Activated CD8-positive, alpha-beta T cell treated with anti-CD3 and anti-CD28 coated beads for 36 hours (primary cell): ENCODE measurements around the gene LRRFIP2. TPM values are rescaled to one million over a fixed set of nuclear protein-coding genes. Genes with fewer than 3 reads are reported as not detected.
A peak's percentile ranks its signal among the peaks of the same experiment; 100 is the strongest.
"Not testable (repeated sequence)": the region's sequence is repeated elsewhere in the genome, so short reads cannot be mapped to it uniquely, and the experiment has no call there.

Source experiments
- ATAC-seq: fragments of 200-7000 bp; cut with Tn5 transposase; one replicate; pipeline ENCODE4 v1.10.0; 2021; ENCODE audit warnings: mild to moderate bottlenecking, moderate library complexity
- CTCF ChIA-PET: fragments of 350-600 bp; sonication (Branson Sonifier 250); formaldehyde crosslinking; loops from one replicate; lab custom pipeline; 2021; ENCODE audit warnings: antibody characterized with exemption; lab: Charles Lee
- POLR2A ChIA-PET: fragments of 350-600 bp; sonication (Branson Sonifier 250); formaldehyde crosslinking; loops from one replicate; lab custom pipeline; 2021; ENCODE audit warnings: antibody characterized with exemption; lab: Charles Lee
- DNase-seq: peaks from one replicate; pipeline ENCODE4 v3.0.0-alpha.2; 2020
- H3K27ac Mint-ChIP-seq: one replicate; pipeline ENCODE4 v1.8.0; 2021; ENCODE audit warnings: mild to moderate bottlenecking, mixed read lengths
- H3K27me3 Mint-ChIP-seq: one replicate; pipeline ENCODE4 v1.8.0; 2021; ENCODE audit warnings: mixed read lengths
- H3K36me3 Mint-ChIP-seq: one replicate; pipeline ENCODE4 v1.8.0; 2021; ENCODE audit warnings: low read depth, mixed read lengths
- H3K4me1 Mint-ChIP-seq: one replicate; pipeline ENCODE4 v1.8.0; 2021; ENCODE audit warnings: low read depth, mixed read lengths
- H3K4me3 Mint-ChIP-seq: one replicate; pipeline ENCODE4 v1.8.0; 2021; ENCODE audit warnings: mild to moderate bottlenecking, moderate library complexity, mixed read lengths
- H3K9me3 Mint-ChIP-seq: one replicate; pipeline ENCODE4 v1.8.0; 2021; ENCODE audit warnings: mixed read lengths
- intact Hi-C: fragments of 100-400 bp; cut with micrococcal nuclease; formaldehyde crosslinking; loops from one replicate; pipeline ENCODE4 v1.10.0; 2022
- total RNA-seq, 2 experiments: library from RNA; stranded (reverse); gene quantifications; one replicate each; pipeline ENCODE4 v1.2.3, GENCODE V29; 2021
- TF ChIP-seq, protein P1 (sequence below): fragments of 200-600 bp; IDR thresholded peaks from one replicate; pipeline ENCODE4 v1.8.0; 2022; ENCODE audit warnings: antibody characterized with exemption, mild to moderate bottlenecking

LRRFIP2 gene
- total RNA-seq, 2 experiments from 2014 or later, result 18.7 to 23.1 TPM

DNA sequence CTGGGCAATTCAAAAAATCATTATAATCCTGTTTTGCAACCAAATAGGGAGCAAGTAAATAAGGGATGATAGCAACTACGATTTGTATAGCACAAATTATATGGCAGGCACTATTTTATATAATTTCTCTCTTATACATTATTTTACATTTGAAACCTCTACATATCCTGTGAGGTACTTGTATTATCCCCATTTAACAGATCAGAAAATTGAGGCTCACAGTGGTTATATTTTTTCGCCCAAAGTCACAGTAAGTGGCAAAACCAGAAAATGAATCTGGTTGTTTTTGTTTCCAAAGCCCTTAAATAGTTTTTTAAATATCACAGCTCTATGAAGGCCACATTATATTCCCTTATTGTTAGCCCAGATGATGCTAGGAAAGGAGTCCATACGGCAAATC lies 106.8 kb downstream of the LRRFIP2 start:
- H3K9me3 Mint-ChIP-seq, result no peaks in the 10 kb centered on the region
- H3K36me3 Mint-ChIP-seq, result peaks cover 18% of the 10 kb centered on the region
- no peak overlapping the region for H3K4me3 Mint-ChIP-seq
- ATAC-seq, result no peak
- POLR2A ChIA-PET, result no interaction called here
- DNase-seq, result no peak
- intact Hi-C loops, result no loop called here
- H3K27me3 Mint-ChIP-seq, result no peaks in the 10 kb centered on the region
- no peak overlapping the region for H3K27ac Mint-ChIP-seq
- CTCF ChIA-PET, result no interaction called here
- peaks cover 4% of the 10 kb centered on the region for H3K4me1 Mint-ChIP-seq
- TF ChIP-seq, protein P1, sequence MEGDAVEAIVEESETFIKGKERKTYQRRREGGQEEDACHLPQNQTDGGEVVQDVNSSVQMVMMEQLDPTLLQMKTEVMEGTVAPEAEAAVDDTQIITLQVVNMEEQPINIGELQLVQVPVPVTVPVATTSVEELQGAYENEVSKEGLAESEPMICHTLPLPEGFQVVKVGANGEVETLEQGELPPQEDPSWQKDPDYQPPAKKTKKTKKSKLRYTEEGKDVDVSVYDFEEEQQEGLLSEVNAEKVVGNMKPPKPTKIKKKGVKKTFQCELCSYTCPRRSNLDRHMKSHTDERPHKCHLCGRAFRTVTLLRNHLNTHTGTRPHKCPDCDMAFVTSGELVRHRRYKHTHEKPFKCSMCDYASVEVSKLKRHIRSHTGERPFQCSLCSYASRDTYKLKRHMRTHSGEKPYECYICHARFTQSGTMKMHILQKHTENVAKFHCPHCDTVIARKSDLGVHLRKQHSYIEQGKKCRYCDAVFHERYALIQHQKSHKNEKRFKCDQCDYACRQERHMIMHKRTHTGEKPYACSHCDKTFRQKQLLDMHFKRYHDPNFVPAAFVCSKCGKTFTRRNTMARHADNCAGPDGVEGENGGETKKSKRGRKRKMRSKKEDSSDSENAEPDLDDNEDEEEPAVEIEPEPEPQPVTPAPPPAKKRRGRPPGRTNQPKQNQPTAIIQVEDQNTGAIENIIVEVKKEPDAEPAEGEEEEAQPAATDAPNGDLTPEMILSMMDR, result no peak

DNA sequence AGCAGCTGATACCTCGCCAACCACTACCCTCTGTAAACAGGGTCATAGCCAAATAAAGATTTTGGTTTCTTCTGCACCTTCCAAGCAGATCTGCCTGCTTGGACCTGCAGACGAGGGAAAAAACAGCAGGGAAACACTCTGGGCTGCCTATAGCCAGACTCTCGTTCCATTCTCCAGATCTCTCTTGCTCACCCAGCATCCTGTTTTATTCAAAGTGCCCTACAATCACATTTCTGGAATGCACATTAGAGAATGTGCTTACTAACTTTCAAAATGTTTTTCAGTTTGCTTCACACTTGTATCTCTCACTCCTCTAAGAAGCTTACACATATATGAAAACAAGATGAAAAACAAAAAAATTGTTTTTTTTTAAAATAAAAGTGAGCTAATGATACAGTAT lies 109.6 kb downstream of the LRRFIP2 start:
- CTCF ChIA-PET, result interaction anchor here (2.3 kb wide), 1 partner anchor 149 kb away, joined by 7 read pairs; no protein-coding TSS in a partner anchor
- Mint-ChIP-seq H3K9me3 (no peaks in the 10 kb centered on the region), H3K36me3 (peaks cover 21% of the 10 kb centered on the region), H3K4me3 (no peak overlapping the region), H3K27me3 (no peaks in the 10 kb centered on the region), H3K27ac (no peak overlapping the region), H3K4me1 (peaks cover 3% of the 10 kb centered on the region)
- DNase-seq, result no peak
- POLR2A ChIA-PET, result no interaction called here
- ATAC-seq, result no peak
- intact Hi-C loops, result no loop called here
- TF ChIP-seq, protein P1, result no peak

DNA sequence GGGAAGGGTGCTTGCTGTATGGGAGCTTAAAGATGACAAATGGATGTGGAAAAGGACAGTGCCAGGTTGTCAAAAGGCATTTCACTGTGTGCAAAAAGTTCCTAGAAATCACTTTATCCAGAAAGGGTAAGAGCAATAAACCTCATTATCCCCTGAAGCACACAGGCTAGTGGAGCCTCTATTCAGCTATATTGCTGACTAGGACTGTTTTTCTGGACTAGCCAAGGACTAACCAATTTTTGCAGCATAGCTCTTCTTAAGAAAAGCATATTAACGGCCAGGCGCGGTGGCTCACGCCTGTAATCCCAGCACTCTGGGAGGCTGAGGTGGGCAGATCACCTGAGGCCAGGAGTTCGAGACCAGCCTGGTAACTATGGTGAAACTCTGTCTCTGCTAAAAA lies 116.3 kb downstream of the LRRFIP2 start:
- no peak for DNase-seq
- Mint-ChIP-seq H3K27ac (no peak overlapping the region), H3K36me3 (peaks cover 39% of the 10 kb centered on the region), H3K27me3 (no peaks in the 10 kb centered on the region), H3K4me3 (no peak overlapping the region), H3K4me1 (peaks cover 19% of the 10 kb centered on the region), H3K9me3 (no peaks in the 10 kb centered on the region)
- POLR2A ChIA-PET, result no interaction called here
- TF ChIP-seq, protein P1, result no peak
- no peak for ATAC-seq
- intact Hi-C loops, result no loop called here
- CTCF ChIA-PET, result no interaction called here

DNA sequence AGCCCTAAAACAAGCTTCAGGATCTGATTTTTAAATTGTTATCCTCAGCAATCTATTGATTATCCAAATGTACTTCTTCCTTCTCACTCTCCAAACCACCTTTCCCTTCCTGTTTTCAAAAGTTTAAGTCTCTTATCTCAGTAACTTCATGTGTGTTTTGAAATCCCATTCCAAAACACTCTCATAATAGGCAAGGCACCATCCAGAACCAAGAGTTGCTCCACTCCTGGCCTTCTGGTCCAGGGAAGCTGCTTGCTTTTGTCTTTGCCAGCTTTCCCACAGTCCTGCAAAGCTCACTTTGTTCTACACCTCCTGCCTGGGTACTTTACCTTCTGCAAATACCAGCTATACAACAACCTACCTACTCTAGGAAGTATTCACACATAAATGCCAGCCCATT lies 117.6 kb downstream of the LRRFIP2 start:
- peaks cover 40% of the 10 kb centered on the region for H3K36me3 Mint-ChIP-seq
- H3K4me3 Mint-ChIP-seq, result no peak overlapping the region
- CTCF ChIA-PET, result no interaction called here

DNA sequence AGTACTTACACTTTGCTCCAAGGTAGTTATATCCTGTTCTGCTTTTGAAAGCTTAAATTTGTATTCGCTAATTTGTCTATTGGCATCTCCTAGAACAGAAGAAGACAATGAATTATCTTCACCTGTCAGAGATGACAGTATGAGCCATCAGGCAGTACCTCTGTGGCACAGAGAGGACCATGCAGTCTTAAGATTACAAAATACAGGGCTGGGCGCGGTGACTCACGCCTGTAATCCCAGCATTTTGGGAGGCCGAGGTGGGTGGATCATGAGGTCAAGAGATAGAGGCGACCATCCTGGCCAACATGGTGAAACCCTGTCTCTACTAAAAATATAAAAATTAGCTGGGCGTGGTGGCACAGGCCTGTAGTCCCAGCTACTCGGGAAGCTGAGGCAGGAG lies 119.3 kb downstream of the LRRFIP2 start:
- peaks cover 40% of the 10 kb centered on the region for H3K36me3 Mint-ChIP-seq
- H3K4me3 Mint-ChIP-seq, intact Hi-C loops, H3K9me3 Mint-ChIP-seq, ATAC-seq, POLR2A ChIA-PET, DNase-seq, H3K27me3 Mint-ChIP-seq: not testable (repeated sequence)
- H3K4me1 Mint-ChIP-seq, result peaks cover 21% of the 10 kb centered on the region
- peak overlapping the region; percentile 92 for H3K27ac Mint-ChIP-seq
- CTCF ChIA-PET, result interaction anchor here (2.0 kb wide), 1 partner anchor 30 kb away, joined by 6 read pairs; no protein-coding TSS in a partner anchor

More for the DNA sequence above, 117.6 kb downstream of the LRRFIP2 start:
- TF ChIP-seq, protein P1, result no peak
- Mint-ChIP-seq H3K4me1 (peaks cover 21% of the 10 kb centered on the region), H3K9me3 (no peaks in the 10 kb centered on the region), H3K27me3 (no peaks in the 10 kb centered on the region), H3K27ac (peak overlapping the region; percentile 71)
- POLR2A ChIA-PET, result no interaction called here
- intact Hi-C loops, result no loop called here
- no peak for DNase-seq
- ATAC-seq, result no peak
